GM12892 (cell line): ENCODE data around the gene CD55.

ENCODE experiments used
- POLR2A ChIP-seq: IDR thresholded peaks from 2 replicates; pipeline ENCODE4 v1.6.1; 2011; ENCODE audit warnings: low read depth, low read length, control low read depth
- POLR2AphosphoS5 ChIP-seq: IDR thresholded peaks from 2 replicates; pipeline ENCODE4 v1.6.1; 2011; ENCODE audit warnings: low read depth, low read length, control low read depth
- TAF1 ChIP-seq: IDR thresholded peaks from 2 replicates; pipeline ENCODE4 v1.6.1; 2011; ENCODE audit warnings: low read depth, mild to moderate bottlenecking, control low read depth, low read length, borderline replicate concordance

DNA sequence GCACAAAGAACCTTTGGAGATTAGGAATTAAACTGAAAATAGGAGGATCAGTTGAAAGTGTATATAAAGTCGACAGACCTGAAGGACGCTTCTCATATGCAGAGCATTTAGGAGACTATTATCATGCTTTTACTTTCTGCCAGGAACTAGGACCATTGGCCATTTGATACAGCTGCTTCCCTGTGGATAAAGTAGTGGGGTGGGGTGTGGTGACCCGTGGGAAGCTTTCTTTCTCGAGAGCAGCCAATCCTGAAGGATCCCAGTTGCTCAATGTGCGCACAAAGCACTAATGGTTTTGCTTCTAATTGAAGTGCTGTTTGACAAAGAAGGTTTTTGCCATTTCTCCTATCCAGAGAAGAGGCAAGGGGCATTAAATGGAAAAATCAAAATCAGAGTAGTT is 14.9 kb upstream of the CD55 start:
- TF ChIP-seq POLR2A: no peak
- no peak for TF ChIP-seq POLR2AphosphoS5
- no peak for TF ChIP-seq TAF1
